HG03108 (cell line): ENCODE results near the gene BCL11A.

ENCODE experiments used
- ATAC-seq: cut with Tn5 transposase; IDR thresholded peaks from one replicate; pipeline ENCODE4 v1.9.1; 2021; ENCODE audit warnings: moderate library complexity; ENCODE audit not compliant: unreplicated experiment

Gene BCL11A

DNA sequence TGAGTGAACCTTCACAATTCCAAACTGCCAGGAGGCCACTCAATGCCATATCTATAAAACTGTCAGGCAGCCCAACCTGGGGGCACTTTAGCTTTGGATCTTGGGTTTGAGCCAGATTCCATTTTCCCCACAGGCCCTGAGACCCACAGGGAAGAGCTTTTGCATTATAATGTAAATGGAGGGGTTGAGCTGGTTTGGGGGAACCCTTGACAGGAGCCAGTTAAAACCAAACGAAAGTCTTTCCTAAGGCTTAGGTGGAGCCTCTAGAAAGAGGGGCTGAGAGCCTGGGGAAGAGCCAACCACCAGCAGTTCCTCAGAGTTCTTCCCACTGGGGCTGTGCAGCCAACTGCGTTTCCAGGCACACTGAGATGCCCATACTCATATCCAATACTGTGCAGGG, 42.7 kb downstream of the BCL11A start:
- no peak for ATAC-seq

DNA sequence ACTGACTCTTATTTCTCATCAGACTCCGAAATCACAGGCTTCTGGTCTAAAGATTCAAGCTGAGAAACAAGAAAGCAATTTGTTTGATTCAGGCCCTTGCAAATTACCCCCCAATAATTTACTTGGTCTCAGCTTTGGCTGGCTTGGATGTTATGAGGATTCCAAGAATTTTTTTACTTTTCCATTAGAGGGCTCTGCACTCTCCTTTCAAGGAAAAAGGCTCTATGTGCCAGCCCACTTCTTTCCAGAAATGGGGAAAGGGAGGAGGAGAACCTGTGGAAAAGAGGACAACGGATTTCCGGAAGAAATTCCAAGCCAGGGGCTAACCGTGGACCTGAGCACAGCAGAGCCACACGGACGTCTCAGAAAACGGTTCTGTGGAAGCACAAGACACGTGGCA, 44.4 kb downstream of the BCL11A start:
- ATAC-seq = no peak

DNA sequence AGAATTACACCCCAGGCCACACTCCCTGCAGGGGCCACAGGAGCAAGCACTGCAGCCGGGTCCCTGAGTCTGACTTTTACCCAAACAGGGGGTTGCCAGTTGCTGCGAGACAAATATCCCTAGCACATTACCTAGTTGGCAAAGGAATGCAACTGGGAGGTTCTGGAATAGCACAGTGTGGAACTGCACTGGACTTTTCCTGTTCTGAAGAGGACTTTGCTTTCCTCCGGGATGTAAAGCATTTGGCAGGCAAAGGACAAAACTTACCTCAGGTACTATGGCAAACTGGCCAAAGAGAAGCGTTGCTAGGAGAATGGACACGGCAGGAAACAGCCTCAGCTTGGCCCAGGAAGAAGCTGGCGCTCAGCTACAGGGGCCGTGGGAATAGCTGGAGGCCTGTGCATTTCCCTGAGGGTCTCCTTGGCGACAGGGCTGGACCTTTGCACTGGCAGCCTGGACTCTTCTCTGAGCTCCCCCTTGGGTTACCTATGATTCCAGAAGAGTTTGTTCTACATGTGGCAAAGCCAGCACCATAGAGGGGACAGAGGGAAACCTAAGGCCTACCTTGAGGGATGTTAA, 45.0 kb downstream of the BCL11A start:
- no peak for ATAC-seq

DNA sequence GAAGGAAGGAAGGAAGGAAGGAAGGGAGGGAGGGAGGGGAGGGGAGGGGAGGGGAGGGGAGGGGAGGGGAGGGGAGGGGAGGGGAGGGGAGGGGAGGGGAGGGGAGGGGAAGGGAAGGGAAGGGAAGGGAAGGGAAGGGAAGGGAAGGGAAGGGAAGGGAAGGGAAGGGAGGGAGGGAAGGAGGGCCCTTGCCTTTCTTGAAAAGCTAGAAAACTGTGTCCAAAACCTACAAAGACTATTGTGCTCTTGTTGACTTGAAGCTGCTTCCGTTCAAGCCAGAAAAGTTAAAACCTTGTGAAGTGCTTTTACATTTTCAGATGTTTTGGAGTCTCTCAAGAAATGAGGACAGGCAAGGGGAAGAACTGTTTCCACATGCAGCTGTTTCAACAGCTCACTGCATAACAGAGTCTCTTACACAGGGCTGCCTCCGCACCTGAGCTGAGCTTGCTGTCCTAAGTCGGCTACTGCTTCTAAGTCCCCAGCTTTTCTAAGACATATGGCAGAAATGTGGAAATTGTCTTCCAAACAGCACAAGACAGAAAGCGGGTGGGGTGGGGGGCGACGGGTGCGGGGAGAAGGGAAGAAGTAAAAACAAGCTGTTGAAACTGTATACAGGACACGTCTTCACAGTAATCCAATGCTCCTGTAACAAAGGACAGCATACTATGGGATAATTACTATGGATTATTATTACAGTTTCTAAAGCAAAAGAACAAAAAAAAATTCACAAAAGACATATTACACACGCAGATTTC, 46.1 kb downstream of the BCL11A start:
- no peak for ATAC-seq

DNA sequence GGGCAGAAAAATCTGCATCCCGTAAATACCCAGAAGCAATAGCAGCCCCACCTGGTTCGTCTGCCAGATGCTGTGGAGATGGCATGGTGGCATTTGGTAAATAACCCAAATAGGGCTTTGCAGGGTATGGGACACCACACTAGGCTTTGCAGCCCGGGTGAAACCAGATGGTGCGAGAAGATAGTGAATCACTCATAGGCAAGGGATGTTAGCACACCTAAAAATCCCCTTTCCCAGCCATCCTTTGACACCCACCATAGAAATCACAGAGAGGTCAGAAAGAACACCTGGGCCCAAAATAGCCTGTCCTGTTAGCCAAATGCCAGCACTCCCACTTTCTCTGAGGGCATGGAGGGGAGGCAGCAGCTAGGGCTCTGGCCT, 47.6 kb downstream of the BCL11A start:
- no peak for ATAC-seq

DNA sequence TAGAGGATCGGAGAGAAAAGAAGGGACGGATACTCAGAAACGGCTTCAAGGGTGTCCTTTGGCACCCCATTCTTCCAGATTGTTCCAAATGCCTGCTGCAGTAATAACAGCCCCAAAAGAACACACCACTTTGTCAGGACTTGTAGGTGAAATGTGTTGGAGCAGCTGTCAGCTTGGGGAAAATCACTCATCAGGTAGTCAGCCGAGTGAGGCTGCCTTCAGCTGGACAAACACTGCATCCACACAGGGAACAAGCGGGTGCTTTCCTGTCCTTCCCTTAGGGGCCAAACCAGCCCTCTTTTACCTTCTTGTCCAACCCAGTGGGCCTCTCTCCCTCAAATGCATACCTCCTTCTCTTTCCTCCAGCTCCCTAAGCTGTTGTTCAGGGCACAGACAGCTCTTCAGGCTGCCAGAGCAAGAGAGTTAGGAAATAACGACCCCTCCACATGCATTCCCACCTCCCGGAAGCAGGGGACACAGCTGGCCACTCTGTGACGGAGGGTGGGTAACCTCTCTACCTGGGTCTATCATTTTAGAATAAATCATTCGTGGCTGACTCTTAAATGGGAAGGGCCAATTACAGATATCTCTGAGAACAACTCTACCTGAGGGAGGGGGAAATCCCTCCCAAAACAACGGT, 48.1 kb downstream of the BCL11A start:
- no peak for ATAC-seq

DNA sequence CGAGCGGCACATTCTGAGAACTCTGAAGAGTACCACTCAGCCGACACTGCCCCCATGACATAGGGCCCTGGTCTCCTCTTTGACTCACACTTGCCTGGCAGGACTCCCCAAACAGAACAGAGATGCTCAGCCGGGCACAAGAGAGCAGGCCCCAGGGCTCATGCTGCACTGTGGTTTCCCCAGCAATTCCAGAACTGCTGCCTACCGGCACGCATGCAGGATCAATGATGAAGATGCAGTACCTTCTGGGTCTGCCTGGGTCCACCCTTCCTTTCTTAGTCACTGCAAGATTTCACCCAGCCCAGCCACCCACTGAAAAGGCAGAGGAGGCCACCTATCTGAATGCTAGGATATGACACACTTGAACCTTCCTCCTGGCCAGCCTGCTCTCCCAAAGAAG, 49.4 kb downstream of the BCL11A start:
- no peak for ATAC-seq

DNA sequence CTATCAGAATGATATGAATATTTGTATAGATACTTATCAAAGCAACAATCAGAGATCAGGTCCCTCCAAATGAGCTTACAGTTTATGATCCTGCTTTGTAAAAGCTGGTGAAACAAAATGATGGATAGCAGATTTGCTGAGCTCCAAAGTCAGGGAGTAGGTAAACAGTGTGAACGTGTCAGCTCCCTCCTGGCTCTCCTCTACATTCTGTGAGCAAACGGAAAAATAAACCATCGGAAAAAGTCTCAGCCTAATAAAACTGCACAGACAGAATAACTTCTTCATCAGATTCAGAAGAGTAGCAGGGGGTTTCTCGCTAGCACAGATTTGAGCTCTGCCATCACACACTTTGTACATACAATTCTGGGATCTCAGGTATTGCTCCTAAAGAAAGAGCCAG, 51.3 kb downstream of the BCL11A start:
- no peak for ATAC-seq

DNA sequence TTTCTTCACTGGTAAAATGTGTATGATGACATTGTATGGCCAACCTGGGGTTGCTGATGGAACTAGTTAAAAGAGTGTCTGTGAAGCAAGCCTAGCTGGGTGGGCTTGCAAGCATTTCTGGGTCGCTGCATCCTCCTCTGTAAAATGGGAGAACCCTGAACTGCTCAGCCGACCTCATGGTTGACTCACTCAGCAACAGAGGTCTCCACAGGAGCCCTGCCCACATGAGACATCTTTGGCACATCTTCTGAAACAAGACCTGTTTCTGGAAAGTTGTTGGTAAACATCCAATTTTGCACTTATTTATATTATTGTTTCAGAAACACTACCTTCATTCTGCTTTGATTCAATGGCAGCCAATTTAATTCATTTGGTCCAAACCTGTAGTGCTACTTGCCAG, 52.6 kb downstream of the BCL11A start:
- no peak for ATAC-seq

DNA sequence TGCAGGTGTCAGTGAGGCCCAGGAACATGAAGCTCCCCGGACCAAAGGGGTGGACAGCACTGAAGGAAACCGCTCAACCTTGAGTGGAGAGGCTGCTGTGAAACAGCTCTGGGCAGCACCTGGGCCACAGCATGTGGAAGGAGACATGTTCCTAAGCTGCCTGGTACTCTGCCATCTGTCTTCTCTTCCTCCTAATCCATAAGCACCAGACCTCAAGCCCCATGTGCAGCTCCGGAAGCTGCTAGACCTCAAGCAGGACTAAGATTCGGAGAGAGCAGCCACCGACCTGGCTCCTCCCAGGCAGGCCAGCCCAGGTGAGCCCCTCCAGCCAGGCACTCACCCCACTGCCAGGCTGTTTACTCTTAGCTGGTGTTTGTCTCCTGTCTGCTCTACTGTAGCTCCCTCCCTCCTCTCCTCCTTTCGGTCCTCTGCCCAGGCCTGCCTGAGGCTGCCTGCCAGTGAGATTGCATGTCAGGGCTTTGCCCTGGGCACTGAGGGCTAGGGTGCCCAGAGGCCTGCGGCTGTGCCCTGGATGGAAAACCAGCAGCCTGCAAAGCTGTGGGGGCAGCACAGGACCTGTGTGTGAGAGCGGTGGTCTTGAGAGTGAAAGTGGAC, 53.7 kb downstream of the BCL11A start:
- no peak for ATAC-seq

DNA sequence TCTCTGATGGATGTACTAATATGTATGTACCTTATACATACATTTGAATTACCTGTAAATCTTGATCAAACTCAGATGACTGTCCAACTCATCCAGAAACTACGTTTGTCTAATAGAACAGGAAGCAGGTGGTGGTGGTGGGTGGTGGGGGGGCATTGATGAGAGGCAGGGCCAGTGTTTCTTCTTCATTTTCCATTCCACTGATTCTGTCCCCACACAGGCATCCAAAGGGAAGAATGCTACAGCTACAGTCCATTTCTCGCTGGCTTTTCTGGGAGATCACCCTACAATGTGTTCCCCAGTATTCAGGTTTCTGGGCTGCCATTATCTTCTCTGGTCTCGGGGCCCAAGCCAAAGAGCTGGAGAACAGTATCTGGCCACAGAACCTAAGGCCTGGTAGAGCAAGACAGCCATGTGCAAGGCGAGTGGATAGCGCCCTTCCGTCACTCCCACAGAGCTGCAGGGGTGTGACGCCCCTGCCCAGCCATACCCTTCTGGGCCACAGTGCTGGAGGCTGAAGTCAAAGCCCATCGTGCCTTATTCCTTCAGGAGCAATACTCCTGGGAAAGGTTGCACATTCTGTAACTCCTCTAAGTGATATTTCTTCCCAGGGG, 54.5 kb downstream of the BCL11A start:
- peak; percentile 44 for ATAC-seq

DNA sequence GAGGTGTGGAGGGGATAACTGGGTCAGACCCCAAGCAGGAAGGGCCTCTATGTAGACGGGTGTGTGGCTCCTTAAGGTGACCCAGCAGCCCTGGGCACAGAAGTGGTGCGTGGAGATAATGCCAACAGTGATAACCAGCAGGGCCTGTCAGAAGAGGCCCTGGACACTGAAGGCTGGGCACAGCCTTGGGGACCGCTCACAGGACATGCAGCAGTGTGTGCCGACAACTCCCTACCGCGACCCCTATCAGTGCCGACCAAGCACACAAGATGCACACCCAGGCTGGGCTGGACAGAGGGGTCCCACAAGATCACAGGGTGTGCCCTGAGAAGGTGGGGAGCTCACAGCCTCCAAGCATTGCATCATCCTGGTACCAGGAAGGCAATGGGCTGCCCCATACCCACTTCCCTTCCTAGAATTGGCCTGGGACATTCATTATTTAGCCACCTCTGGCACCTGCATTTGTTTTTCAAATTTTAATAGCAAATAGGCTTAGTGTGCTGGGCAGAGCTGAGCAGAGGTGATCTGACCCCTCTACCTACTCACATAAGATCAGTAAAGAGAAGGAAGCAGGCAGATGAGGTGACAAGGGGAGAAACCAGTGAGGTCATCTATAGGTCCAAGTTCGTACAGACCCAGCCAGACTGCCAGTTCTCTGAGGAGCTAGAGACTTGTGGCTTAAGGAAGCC, 55.2 kb downstream of the BCL11A start:
- ATAC-seq = peak; percentile 9

DNA sequence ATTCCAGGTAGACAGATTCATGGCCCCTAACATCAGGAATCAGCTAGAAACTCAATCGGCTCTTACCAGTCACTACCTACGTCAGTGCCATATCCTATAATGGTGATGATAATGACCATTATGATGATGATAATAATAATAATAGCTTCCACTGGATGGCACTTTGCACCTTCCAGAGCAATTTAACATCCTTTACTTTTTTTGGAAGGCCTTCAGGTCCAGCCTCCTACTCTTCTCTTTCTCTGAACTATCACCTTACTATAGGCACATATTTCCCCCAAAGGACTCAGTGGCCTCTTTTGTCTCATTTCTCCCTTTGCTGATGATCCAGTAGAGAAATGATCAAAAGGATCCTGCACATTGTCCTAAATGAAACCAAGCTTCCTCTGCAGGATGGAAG, 56.0 kb downstream of the BCL11A start:
- no peak for ATAC-seq

DNA sequence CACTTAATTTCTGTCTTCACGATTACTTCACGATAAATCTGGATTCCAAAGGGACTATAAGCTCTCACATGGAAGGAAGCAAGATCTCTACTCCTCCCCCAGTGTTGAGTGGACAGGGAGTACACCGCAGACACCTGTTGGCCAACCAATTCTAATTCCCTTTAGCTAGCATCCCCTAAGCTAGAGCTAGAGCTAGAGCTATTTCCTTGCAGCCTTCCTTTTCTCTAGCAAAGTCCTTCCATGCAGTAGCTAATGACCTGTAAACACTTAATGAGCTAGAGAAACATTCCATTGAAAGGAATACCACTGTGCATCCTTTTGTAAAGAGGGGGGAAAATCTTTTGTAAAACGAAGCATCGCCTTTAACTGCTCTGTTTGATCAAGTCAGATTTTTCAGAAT, 56.5 kb downstream of the BCL11A start:
- ATAC-seq = no peak

DNA sequence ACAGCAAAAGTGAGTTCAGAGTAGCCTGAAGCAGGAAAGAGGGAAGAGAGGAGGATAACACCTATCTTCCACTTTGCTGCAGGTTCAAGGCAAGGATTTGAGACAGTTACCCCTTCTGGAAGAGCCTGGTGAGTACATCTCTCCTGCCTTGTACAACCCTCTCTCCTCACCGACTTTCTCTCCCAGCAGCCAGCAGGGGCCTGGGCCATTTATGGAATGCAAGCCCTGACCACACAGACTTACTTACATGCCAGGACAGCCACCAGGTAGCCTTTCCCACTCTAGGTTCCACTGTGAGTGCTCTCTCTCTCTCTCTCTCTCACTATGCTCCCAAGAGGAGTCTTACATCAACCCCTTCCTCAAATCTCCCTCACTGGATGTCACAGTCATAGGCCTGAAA, 57.0 kb downstream of the BCL11A start:
- ATAC-seq = no peak

DNA sequence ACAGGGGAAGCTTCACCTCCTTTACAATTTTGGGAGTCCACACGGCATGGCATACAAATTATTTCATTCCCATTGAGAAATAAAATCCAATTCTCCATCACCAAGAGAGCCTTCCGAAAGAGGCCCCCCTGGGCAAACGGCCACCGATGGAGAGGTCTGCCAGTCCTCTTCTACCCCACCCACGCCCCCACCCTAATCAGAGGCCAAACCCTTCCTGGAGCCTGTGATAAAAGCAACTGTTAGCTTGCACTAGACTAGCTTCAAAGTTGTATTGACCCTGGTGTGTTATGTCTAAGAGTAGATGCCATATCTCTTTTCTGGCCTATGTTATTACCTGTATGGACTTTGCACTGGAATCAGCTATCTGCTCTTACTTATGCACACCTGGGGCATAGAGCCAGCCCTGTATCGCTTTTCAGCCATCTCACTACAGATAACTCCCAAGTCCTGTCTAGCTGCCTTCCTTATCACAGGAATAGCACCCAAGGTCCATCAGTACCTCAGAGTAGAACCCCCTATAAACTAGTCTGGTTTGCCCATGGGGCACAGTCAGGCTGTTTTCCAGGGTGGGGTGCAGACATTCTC, 58.3 kb downstream of the BCL11A start:
- ATAC-seq = no peak

DNA sequence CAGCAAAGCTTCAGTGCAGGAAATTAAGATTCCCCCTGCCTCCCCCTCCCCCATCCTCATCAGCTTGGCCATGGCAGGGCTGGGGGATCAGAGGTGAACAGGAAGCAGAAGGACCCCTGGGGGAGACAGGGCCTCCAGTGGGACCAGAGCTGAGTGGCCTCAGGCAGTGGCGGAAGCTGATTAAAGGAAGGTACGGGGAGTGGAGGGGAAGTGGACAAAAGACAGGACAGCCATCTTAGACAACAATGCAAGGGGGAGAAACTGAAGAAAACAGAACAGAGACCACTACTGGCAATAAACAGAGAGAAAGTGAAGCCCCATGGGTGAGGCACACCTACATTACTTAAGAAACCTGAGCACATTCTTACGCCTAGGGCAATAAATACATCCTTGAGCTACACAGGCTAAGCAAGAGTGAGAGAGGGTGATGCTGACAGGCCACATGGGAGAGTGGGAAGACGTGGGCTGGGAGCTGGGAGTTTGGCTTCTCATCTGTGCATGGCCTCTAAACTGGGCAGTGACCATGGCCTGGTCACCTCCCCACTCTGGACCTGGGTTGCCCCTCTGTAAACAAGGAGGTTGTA, 59.6 kb downstream of the BCL11A start:
- ATAC-seq = no peak

DNA sequence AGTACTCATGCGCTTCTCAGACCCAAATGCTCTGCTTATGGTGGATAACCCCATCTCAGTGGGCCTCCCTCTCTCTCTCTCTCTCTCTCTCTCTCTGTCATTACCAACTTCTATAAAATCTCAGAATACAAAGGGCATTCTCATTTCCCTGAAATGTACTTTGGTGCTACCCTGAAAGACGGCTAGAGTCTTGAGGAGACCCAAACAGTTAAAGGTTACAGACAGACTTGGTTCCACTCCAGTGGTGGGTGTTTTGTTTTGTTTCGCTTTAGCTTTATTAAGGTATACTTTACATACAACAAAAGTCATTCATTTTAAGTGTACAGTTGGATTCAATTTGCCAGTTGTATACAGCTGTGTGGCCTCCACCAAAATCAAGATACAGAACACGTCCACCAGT, 60.9 kb downstream of the BCL11A start:
- ATAC-seq = no peak

DNA sequence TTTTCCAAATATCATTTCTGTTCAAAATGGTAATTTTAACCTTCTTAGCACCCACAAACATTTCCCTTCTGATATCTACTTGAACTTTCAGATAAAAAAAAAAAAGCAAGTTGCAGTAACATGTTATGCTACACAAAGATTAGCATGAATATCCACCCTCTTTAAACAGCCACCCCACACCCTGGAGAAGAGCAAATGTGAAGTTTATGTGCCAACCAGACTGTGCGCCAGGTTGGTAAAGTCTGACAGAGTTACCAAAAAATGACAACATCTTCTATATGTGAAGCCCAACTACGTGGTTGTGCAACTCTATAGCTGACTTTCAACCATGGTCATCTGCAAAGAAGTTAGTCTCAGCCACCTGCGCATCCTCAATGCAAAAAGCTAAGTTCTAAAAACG, 62.6 kb downstream of the BCL11A start:
- ATAC-seq = no peak

DNA sequence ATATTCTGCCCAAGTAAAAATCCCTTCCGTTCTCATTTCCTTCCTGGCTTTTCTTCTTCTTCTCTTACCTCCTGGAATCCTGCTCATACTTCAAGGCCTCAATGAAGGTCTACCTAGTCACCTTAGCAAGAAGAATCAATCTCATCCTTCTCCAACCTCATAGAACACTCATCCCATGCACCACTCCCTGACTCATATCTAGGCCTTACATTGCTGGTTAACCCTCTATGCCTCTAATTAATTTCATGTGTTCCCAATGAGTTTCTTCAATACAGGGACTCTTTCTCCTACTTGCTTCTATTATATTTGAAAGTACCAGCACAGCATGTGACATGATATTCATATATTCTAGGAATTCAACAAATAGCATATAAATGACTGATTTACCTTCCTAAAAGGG, 63.0 kb downstream of the BCL11A start:
- ATAC-seq = no peak
